ENCODE results near the gene ODF2L.

ODF2L gene, protein sequence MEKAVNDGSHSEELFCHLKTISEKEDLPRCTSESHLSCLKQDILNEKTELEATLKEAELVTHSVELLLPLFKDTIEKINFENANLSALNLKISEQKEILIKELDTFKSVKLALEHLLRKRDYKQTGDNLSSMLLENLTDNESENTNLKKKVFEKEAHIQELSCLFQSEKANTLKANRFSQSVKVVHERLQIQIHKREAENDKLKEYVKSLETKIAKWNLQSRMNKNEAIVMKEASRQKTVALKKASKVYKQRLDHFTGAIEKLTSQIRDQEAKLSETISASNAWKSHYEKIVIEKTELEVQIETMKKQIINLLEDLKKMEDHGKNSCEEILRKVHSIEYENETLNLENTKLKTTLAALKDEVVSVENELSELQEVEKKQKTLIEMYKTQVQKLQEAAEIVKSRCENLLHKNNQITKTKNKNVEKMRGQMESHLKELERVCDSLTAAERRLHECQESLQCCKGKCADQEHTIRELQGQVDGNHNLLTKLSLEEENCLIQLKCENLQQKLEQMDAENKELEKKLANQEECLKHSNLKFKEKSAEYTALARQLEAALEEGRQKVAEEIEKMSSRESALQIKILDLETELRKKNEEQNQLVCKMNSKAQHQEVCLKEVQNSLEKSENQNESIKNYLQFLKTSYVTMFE

DNA sequence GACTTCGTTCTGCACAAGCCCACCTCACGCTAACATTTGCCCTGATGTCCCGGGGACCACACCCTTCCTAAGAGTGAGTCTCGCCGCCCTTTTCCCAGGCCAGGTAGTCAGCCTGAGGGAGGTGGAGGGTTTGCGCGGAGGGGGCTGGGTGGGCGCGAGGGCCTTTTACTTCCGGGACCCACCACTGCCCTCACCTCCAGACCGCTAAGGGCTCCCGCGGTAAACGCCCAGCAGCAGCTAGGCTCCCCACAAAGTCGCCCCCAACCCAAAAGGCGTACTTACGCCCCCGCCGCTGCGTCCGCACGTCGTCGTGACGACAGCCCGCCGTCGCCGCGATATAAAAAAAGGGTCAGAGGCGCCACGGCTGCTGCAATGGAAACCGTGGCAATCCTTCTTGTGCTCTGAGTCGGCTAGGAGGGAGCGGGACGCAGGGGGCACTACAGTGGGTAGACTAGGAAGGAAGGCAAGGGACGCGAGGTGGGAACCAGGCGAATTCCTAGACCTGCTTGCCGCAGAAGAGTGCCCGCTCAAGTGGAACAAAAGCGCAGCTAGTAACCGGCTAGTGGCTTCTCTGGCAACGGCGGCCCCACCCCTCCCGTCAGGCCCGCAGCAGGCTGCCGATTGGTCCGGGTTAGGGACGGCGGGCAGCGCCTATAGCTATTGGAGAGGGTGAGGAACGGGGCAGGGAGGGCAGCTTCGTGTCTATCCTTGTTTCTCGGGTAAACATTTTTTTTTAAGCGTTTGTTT is at the start of gene ODF2L:
TSS of gene ODF2L (minus strand) at position 573 of the 747 bp plus-strand sequence. CDS start 9,296 bp downstream, outside the sequence.
- DNase-seq (ENCODE audit: low spot score), result peak; percentile 83
- TF ChIP-seq, protein P1, sequence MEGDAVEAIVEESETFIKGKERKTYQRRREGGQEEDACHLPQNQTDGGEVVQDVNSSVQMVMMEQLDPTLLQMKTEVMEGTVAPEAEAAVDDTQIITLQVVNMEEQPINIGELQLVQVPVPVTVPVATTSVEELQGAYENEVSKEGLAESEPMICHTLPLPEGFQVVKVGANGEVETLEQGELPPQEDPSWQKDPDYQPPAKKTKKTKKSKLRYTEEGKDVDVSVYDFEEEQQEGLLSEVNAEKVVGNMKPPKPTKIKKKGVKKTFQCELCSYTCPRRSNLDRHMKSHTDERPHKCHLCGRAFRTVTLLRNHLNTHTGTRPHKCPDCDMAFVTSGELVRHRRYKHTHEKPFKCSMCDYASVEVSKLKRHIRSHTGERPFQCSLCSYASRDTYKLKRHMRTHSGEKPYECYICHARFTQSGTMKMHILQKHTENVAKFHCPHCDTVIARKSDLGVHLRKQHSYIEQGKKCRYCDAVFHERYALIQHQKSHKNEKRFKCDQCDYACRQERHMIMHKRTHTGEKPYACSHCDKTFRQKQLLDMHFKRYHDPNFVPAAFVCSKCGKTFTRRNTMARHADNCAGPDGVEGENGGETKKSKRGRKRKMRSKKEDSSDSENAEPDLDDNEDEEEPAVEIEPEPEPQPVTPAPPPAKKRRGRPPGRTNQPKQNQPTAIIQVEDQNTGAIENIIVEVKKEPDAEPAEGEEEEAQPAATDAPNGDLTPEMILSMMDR (IDR thresholded peaks at IDR 0.05; ENCODE audit: extremely low read depth, missing control alignments), result no peak

DNA sequence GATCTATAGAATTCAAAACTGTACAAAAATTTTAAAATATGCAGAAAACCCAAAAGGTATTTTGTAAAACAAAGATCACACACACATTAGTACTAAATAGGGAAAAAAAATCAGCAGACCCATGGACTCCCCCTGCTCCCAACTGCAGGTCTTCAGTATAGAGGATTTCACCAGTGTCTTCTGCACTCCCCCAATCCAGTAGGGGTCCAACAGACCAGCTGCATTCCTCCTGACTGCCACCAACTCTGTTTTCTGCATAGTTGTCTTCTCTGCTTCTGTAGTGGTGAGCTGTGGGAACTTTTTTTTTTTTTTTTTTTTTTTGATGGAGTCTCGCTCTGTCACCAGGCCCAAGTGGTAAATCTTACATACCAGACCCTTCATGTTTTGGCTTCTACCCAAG is 49.8 kb upstream of the ODF2L start:
- TF ChIP-seq, protein P1 (IDR thresholded peaks at IDR 0.05; ENCODE audit: extremely low read depth, missing control alignments), result no peak
- no peak for DNase-seq (ENCODE audit: low spot score)

DNA sequence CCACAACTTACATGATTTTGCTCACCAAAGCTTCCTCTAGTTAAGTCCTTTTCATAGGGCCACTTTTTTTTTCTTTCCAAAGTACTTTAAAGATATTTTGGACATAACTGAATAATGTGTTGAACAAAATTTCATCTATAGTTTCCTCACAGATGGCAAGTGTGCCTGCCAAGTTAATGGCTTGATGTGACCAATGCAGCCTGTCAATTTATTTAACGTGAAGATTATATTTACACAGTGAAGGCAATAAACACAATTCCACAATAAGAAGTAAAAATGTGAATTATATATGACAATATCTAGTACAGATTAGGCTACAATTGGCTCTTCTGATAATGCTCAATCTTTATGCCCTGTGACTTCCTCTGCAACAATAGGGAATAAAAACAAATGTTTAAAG is 45.9 kb upstream of the ODF2L start:
- no peak for DNase-seq (ENCODE audit: low spot score)
- TF ChIP-seq, protein P1 (IDR thresholded peaks at IDR 0.05; ENCODE audit: extremely low read depth, missing control alignments), result no peak

DNA sequence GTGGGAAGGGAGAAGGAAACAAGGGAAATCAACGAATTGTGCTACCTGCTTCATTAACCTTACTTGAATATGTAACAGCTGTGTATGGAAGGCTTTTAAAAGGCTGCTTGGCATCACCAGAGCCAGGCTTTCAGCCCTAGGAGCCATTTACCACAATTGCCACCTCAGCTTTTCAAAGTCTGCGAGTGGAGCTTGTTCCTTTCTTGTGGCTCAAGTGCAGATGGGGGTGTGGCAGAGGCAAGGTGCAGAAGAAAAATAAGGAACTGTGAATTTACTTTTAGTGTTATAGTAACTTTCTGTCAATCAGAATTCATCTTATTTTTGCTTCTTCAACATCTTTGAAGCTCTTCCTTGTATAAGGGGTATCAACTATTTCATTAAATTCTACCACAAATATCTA is 45.5 kb upstream of the ODF2L start:
- no peak for DNase-seq (ENCODE audit: low spot score)
- TF ChIP-seq, protein P1 (IDR thresholded peaks at IDR 0.05; ENCODE audit: extremely low read depth, missing control alignments), result no peak

DNA sequence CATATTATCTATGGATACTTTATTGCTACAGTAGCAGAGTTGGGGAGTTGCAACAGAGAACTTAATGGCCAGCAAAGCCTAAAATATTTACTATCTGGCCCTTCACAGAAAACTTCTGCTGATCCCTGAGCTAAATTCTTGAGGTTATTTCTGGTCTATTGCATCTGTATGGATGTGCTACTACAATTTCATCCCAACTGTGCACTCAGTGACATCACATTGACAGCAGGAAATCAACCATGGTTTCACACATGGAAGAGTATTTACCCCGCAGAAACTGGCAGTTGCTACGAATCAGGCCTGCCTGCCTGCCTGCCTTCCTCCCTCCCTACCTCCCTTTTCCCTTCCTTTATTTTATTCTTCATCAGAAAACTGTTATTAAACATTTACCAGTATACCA is 39.9 kb upstream of the ODF2L start:
- no peak for DNase-seq (ENCODE audit: low spot score)
- TF ChIP-seq, protein P1 (IDR thresholded peaks at IDR 0.05; ENCODE audit: extremely low read depth, missing control alignments), result no peak

DNA sequence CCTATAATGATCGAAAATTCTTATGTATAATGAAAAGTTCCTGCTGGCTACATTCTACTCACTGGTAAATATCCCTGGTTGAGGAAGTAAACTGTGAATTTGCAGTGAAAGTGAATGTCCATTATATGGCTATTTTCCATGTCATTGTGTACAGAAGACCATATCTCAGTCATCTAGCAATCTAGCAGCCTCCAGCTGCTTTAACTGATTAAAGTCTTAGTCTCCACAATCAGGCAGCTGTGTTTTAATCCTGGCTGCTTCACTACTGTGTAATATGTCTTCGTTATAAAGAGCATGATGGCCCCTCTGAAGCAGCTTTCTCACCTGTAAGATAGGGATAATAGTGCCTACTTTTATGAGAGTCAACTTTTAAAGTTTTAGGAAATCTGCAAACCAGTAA is 39.2 kb upstream of the ODF2L start:
- TF ChIP-seq, protein P1 (IDR thresholded peaks at IDR 0.05; ENCODE audit: extremely low read depth, missing control alignments), result no peak
- DNase-seq (ENCODE audit: low spot score), result no peak

DNA sequence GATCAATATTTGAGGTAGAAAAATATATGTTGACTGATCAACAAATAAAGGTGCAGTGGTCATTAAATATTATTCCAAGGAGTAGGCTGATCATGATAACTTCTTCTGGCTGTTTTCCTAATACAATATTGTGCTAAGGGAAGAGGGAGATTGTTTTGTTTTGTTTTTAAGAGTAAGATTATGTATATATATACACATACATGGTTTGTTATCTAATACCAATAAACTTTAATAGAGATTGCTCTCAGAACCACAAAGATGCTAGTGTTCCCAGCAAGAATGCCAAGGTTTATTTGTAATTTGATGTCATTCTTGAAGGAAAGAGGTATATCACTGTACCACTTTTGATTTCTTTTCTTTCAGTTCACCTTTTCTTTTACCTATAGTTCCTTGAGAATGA is 37.9 kb upstream of the ODF2L start:
- TF ChIP-seq, protein P1 (IDR thresholded peaks at IDR 0.05; ENCODE audit: extremely low read depth, missing control alignments), result no peak

More for the DNA sequence above, 37.9 kb upstream of the ODF2L start:
- no peak for DNase-seq (ENCODE audit: low spot score)

All from GM20000 (cell line).